HG03175 (cell line): ENCODE measurements around the gene MILR1.
"Not testable (repeated sequence)": the region's sequence is repeated elsewhere in the genome, so short reads cannot be mapped to it uniquely, and the experiment has no call there.

Experiments used
- ATAC-seq: cut with Tn5 transposase; IDR thresholded peaks from one replicate; pipeline ENCODE4 v1.9.1; 2021; ENCODE audit warnings: mild to moderate bottlenecking, moderate library complexity; ENCODE audit not compliant: unreplicated experiment

Gene MILR1

GRCh38 chr17:64466834-64467233, 17.9 kb downstream of the MILR1 start:
- not testable (repeated sequence) for ATAC-seq

- ATAC-seq, result no peak
These were observed 21.7 kb downstream of the MILR1 start for GRCh38 chr17:64470625-64471024.

- no peak for ATAC-seq
These were observed 22.5 kb downstream of the MILR1 start for GRCh38 chr17:64471440-64471839.

GRCh38 chr17:64472564-64472963, 23.6 kb downstream of the MILR1 start:
- no peak for ATAC-seq

- no peak for ATAC-seq
These were observed 28.9 kb downstream of the MILR1 start for GRCh38 chr17:64477849-64478248.

- ATAC-seq, result no peak
These were observed 32.0 kb downstream of the MILR1 start for GRCh38 chr17:64480951-64481350.

- ATAC-seq, result no peak
These were observed 35.5 kb downstream of the MILR1 start for GRCh38 chr17:64484380-64484779.

- ATAC-seq, result no peak
These were observed 39.4 kb downstream of the MILR1 start for GRCh38 chr17:64488301-64488700.

- ATAC-seq, result no peak
These were observed 42.3 kb downstream of the MILR1 start for GRCh38 chr17:64491034-64491860.

- no peak for ATAC-seq
These were observed 43.1 kb downstream of the MILR1 start for GRCh38 chr17:64491994-64492393.

GRCh38 chr17:64492481-64493109, 43.7 kb downstream of the MILR1 start:
- ATAC-seq, result no peak

GRCh38 chr17:64494121-64494520, 45.2 kb downstream of the MILR1 start:
- ATAC-seq, result no peak

- ATAC-seq, result not testable (repeated sequence)
These were observed 46.4 kb downstream of the MILR1 start for GRCh38 chr17:64495300-64495699.

- ATAC-seq, result no peak
These were observed 47.5 kb downstream of the MILR1 start for GRCh38 chr17:64496348-64496785.

GRCh38 chr17:64496786-64497564, 48.1 kb downstream of the MILR1 start, which contains the start of gene POLG2:
Gene POLG2, minus strand, starts transcription at chr17:64497054. Its CDS starts 86 bp downstream, at chr17:64496968.
- ATAC-seq, result peak; percentile 84

- no peak for ATAC-seq
These were observed 48.7 kb downstream of the MILR1 start for GRCh38 chr17:64497565-64498035.

- no peak for ATAC-seq
These were observed 49.6 kb downstream of the MILR1 start for GRCh38 chr17:64498308-64499203.

GRCh38 chr17:64499805-64500486, 51.0 kb downstream of the MILR1 start:
- ATAC-seq, result no peak

GRCh38 chr17:64500487-64500859, 51.6 kb downstream of the MILR1 start:
- no peak for ATAC-seq
